ENCODE data around the gene LRP11.

The LRP11 gene

GRCh38 chr6:149898966-149899365 is 34.8 kb upstream of the LRP11 start:
- POLR2A ChIA-PET = no interaction called here

DNA sequence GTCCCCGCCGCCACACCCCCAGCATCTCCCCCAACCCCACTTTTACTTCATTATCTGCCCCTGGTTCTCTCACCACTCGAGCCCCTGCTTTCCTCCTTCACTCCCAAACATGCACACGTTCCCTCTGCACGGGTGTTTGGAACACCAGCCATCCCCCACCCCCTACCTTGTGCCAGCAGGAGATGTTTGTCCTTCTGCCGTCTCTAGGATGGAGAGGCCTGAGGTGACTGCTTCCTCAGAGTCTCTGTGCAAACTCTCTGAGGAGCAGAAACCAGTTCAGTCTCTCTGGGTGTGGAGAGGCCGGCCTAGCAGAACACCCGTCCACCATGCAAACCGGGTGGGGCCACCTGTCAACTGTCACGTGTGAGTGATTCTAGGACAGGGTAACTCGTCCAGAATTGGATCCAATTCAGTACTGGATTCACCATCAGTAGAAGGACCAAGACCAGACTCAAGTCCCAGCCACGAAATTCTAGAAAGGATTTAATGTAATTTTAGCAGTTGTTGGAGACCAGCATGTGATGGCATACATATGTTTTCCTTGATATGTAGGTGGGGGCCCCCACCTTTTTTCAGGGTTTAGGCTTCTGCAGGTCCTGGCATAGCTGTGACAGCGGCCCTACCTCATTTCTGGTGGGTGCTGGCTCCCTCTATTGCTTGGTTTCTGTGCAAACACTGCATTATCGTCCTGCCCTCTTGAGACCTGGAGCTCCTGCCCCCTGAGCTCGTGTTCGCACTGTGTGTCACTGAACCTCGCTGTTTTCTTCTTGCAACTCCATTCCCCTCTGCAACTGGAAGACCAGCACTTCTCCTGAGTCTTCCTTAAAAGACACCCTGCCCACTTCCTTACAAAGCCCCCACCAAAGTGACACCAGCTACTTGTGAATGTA is 33.9 kb upstream of the LRP11 start, which contains the start of gene RAET1E:
Gene RAET1E, minus strand, starts transcription at position 259 of the 890 bp plus-strand sequence. CDS start 7,212 bp downstream, outside the sequence.
- peaks cover 9% of the 10 kb centered on the region for H3K4me1 ChIP-seq (ENCODE audit: control insufficient read depth, insufficient read depth, low read length)
- no peak within 1 kb of the TSS for H3K27ac ChIP-seq (ENCODE audit: extremely low read depth, low read depth, low read length)
- TF ChIP-seq SCRT2 (tag by site-specific recombination; IDR thresholded peaks at IDR 0.05) = no peak
- TF ChIP-seq CTCF (tag by site-specific recombination; IDR thresholded peaks at IDR 0.05) = peak; percentile 27; the same call in 1 of the 2 replicates
- H3K9me3 ChIP-seq (ENCODE audit: control insufficient read depth, insufficient read depth, low read depth, low read length) = no peaks in the 10 kb centered on the region
- ChIA-PET CTCF (interaction anchor here (1.0 to 1.1 kb wide), 3 partner anchors 29 to 57 kb away, joined by 3 to 5 read pairs (median 4); no protein-coding TSS in a partner anchor), POLR2A (no interaction called here)
- no peaks in the 10 kb centered on the region for H3K36me3 ChIP-seq (ENCODE audit: control insufficient read depth in 2 of 2, insufficient read depth in 1 of 2, low read length in 2 of 2)
- no peak within 1 kb of the TSS for H3K4me3 ChIP-seq (ENCODE audit: low read depth, low read length)

More at GRCh38 chr6:149898966-149899365, 34.8 kb upstream of the LRP11 start:
- TF ChIP-seq, protein P1, sequence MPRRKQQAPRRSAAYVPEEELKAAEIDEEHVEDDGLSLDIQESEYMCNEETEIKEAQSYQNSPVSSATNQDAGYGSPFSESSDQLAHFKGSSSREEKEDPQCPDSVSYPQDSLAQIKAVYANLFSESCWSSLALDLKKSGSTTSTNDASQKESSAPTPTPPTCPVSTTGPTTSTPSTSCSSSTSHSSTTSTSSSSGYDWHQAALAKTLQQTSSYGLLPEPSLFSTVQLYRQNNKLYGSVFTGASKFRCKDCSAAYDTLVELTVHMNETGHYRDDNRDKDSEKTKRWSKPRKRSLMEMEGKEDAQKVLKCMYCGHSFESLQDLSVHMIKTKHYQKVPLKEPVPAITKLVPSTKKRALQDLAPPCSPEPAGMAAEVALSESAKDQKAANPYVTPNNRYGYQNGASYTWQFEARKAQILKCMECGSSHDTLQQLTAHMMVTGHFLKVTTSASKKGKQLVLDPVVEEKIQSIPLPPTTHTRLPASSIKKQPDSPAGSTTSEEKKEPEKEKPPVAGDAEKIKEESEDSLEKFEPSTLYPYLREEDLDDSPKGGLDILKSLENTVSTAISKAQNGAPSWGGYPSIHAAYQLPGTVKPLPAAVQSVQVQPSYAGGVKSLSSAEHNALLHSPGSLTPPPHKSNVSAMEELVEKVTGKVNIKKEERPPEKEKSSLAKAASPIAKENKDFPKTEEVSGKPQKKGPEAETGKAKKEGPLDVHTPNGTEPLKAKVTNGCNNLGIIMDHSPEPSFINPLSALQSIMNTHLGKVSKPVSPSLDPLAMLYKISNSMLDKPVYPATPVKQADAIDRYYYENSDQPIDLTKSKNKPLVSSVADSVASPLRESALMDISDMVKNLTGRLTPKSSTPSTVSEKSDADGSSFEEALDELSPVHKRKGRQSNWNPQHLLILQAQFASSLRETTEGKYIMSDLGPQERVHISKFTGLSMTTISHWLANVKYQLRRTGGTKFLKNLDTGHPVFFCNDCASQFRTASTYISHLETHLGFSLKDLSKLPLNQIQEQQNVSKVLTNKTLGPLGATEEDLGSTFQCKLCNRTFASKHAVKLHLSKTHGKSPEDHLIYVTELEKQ (tag by site-specific recombination; IDR thresholded peaks at IDR 0.05; ENCODE audit: borderline replicate concordance) = no peak
- TF ChIP-seq ZNF580 (tag by site-specific recombination; IDR thresholded peaks at IDR 0.05) = no peak
- no peak overlapping the region for H3K4me3 ChIP-seq (ENCODE audit: low read depth, low read length)
- peaks cover 9% of the 10 kb centered on the region for H3K4me1 ChIP-seq (ENCODE audit: control insufficient read depth, insufficient read depth, low read length)
- H3K9me3 ChIP-seq (ENCODE audit: control insufficient read depth, insufficient read depth, low read depth, low read length) = no peaks in the 10 kb centered on the region
- no peaks in the 10 kb centered on the region for H3K36me3 ChIP-seq (ENCODE audit: control insufficient read depth in 2 of 2, insufficient read depth in 1 of 2, low read length in 2 of 2)
- CTCF ChIA-PET = interaction anchor here (1.0 to 1.1 kb wide), 3 partner anchors 30 to 58 kb away, joined by 3 to 5 read pairs (median 4); no protein-coding TSS in a partner anchor
- H3K27ac ChIP-seq (ENCODE audit: extremely low read depth, low read depth, low read length) = no peak overlapping the region

- no peak overlapping the region for H3K27ac ChIP-seq (ENCODE audit: extremely low read depth, low read depth, low read length)
- ChIA-PET CTCF (interaction anchor here (1.0 to 1.1 kb wide), 2 partner anchors 56 to 62 kb away, joined by 3 read pairs; no protein-coding TSS in a partner anchor), POLR2A (interaction anchor here (1.0 kb wide), 1 partner anchor 26 kb away, joined by 3 read pairs; the partner anchor contains the start of gene RAET1G)
- no peak overlapping the region for H3K4me3 ChIP-seq (ENCODE audit: low read depth, low read length)
- H3K4me1 ChIP-seq (ENCODE audit: control insufficient read depth, insufficient read depth, low read length) = peaks cover 9% of the 10 kb centered on the region
- H3K36me3 ChIP-seq (ENCODE audit: control insufficient read depth in 2 of 2, insufficient read depth in 1 of 2, low read length in 2 of 2) = no peaks in the 10 kb centered on the region
- no peaks in the 10 kb centered on the region for H3K9me3 ChIP-seq (ENCODE audit: control insufficient read depth, insufficient read depth, low read depth, low read length)
- TF ChIP-seq ZNF433 (tag by site-specific recombination; IDR thresholded peaks at IDR 0.05; ENCODE audit: low read depth) (no peak), ZFP3 (tag by site-specific recombination; IDR thresholded peaks at IDR 0.05; ENCODE audit: low read depth) (no peak), ZNF114 (tag by site-specific recombination; IDR thresholded peaks at IDR 0.05) (no peak)
Measured at GRCh38 chr6:149897015-149897697, 33.0 kb upstream of the LRP11 start.

DNA sequence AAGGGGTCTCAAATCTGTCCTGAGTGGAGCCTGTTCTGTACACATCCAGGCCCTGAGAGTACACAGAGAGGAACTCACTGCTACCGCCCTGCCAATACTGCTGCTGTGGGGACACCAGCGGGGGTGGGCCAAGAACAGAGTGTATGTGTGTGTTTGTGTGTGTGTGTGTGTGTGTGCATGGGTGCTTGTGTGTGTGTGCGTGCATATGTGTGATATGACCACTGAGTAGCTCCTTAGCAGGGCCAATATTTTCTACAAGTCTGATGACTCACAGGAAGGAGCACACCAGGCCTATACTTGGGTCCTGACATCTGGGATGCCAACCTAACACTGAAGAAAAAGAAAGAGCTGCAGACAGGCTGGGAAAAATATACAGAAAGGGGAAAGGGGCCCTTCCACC is 32.3 kb upstream of the LRP11 start:
- POLR2A ChIA-PET = interaction anchor here (0.6 to 1.0 kb wide), 2 partner anchors 26 to 333 kb away, joined by 3 read pairs; partner anchors contain the start of gene RAET1G
- CTCF ChIA-PET = interaction anchor here (0.7 to 1.1 kb wide), 3 partner anchors 14 to 62 kb away, joined by 3 to 4 read pairs (median 3); no protein-coding TSS in a partner anchor
- Histone ChIP-seq H3K4me3 (ENCODE audit: low read depth, low read length) (no peak overlapping the region), H3K9me3 (ENCODE audit: control insufficient read depth, insufficient read depth, low read depth, low read length) (no peaks in the 10 kb centered on the region), H3K4me1 (ENCODE audit: control insufficient read depth, insufficient read depth, low read length) (peaks cover 9% of the 10 kb centered on the region), H3K27ac (ENCODE audit: extremely low read depth, low read depth, low read length) (no peak overlapping the region), H3K36me3 (ENCODE audit: control insufficient read depth in 2 of 2, insufficient read depth in 1 of 2, low read length in 2 of 2) (no peaks in the 10 kb centered on the region)
- TF ChIP-seq ZFHX2 (tag by site-specific recombination; conservative IDR thresholded peaks at IDR 0.05) (peak; percentile 37; the same call in 1 of the 2 replicates), ZSCAN4 (tag by site-specific recombination; IDR thresholded peaks at IDR 0.05) (peak; percentile 93), ZFP41 (tag by site-specific recombination; IDR thresholded peaks at IDR 0.05; ENCODE audit: borderline replicate concordance) (no peak)

All from HEK293 (cell line).